ENCODE results near the gene CITED4. TPM values are rescaled to one million over a fixed set of nuclear protein-coding genes. Genes with fewer than 3 reads are reported as not detected.

The CITED4 gene
- total and polyA plus RNA-seq, 11 donors = 3.2 to 49.5 (median 29.2) TPM

GRCh38 chr1:40831001-40831732 lies 31.0 kb downstream of the CITED4 start:
- 92 to 94% (median 93%) methylated on average over 21 to 22 of the region's 22 CpGs for WGBS, 4 donors
- TF ChIP-seq POLR2A (IDR thresholded peaks at IDR 0.05) = no peak
- no peak for TF ChIP-seq CTCF (IDR thresholded peaks at IDR 0.05)
- no peak for ATAC-seq
- Histone ChIP-seq H3K36me3 (no peaks in the 10 kb centered on the region), H3K4me3 (no peak overlapping the region), H3K27me3 (no peaks in the 10 kb centered on the region), H3K4me1 (no peaks in the 10 kb centered on the region), H3K27ac (no peak overlapping the region), H3K9me3 (no peaks in the 10 kb centered on the region)
- no peak for DNase-seq
- intact Hi-C loops (cut with DNase I) = no loop called here

GRCh38 chr1:40830419-40830943 lies 31.7 kb downstream of the CITED4 start:
- Histone ChIP-seq H3K36me3 (no peaks in the 10 kb centered on the region), H3K27ac (no peak overlapping the region), H3K27me3 (no peaks in the 10 kb centered on the region), H3K9me3 (no peaks in the 10 kb centered on the region), H3K4me1 (peaks cover 0 to 6% (median 0%) of the 10 kb centered on the region in 12 donors), H3K4me3 (no peak overlapping the region)
- intact Hi-C loops (cut with DNase I) = no loop called here
- TF ChIP-seq POLR2A (IDR thresholded peaks at IDR 0.05) (no peak), CTCF (IDR thresholded peaks at IDR 0.05) (no peak)
- DNase-seq (no peak), ATAC-seq (no peak)
- WGBS, 4 donors = 92 to 95% (median 94%) methylated on average over 13 of the region's 13 CpGs

GRCh38 chr1:40829631-40830245 lies 32.4 kb downstream of the CITED4 start:
- Histone ChIP-seq H3K9me3 (no peaks in the 10 kb centered on the region), H3K4me3 (no peak overlapping the region), H3K27me3 (no peaks in the 10 kb centered on the region), H3K4me1 (peaks cover 0 to 11% (median 0%) of the 10 kb centered on the region in 12 donors), H3K36me3 (no peaks in the 10 kb centered on the region), H3K27ac (no peak overlapping the region)
- no peak for ATAC-seq
- WGBS, 4 donors = 82 to 96% (median 89%) methylated on average over 13 to 14 of the region's 14 CpGs
- no peak for DNase-seq
- TF ChIP-seq CTCF (IDR thresholded peaks at IDR 0.05) = no peak
- TF ChIP-seq POLR2A (IDR thresholded peaks at IDR 0.05) = no peak
- intact Hi-C loops (cut with DNase I) = no loop called here

- Histone ChIP-seq H3K27ac (peak overlapping the region in 3 of 12 donors; percentile 21 to 37 (median 25)), H3K27me3 (no peaks in the 10 kb centered on the region), H3K9me3 (no peaks in the 10 kb centered on the region), H3K36me3 (no peaks in the 10 kb centered on the region), H3K4me3 (no peak overlapping the region), H3K4me1 (peaks cover 0 to 11% (median 0%) of the 10 kb centered on the region in 12 donors)
- TF ChIP-seq CTCF (IDR thresholded peaks at IDR 0.05) = no peak
- WGBS, 4 donors = 40 to 59% (median 49%) methylated on average over 2 to 5 of the region's 5 CpGs
- DNase-seq (no peak), ATAC-seq (no peak)
- intact Hi-C loops (cut with DNase I) = no loop called here
These were observed 36.2 kb downstream of the CITED4 start for GRCh38 chr1:40825996-40826395.
